LHCN-M2 (cell line): ENCODE data around the gene UTP20. TPM values are rescaled to one million over a fixed set of nuclear protein-coding genes. Genes with fewer than 3 reads are reported as not detected.

Experiments
- DNase-seq: peaks from one replicate; pipeline ENCODE4 v3.0.0-alpha.2; 2012; ENCODE audit warnings: low read depth
- polyA plus RNA-seq: library from polyadenylated mRNA; unstranded; fragments of >200 nt; gene quantifications from one replicate; pipeline ENCODE4 v1.2.1, GENCODE V29; 2012; ENCODE audit warnings: missing spikeins
- total RNA-seq: library from RNA; depleted of rRNA; stranded (reverse); fragments of >200 nt; gene quantifications from 2 replicates; pipeline ENCODE4 v1.2.3, GENCODE V29; 2014; rRNA removed

The UTP20 gene
- 23.7 and 26.5 TPM in 2 replicates for total RNA-seq
- polyA plus RNA-seq = 3.5 TPM

DNA sequence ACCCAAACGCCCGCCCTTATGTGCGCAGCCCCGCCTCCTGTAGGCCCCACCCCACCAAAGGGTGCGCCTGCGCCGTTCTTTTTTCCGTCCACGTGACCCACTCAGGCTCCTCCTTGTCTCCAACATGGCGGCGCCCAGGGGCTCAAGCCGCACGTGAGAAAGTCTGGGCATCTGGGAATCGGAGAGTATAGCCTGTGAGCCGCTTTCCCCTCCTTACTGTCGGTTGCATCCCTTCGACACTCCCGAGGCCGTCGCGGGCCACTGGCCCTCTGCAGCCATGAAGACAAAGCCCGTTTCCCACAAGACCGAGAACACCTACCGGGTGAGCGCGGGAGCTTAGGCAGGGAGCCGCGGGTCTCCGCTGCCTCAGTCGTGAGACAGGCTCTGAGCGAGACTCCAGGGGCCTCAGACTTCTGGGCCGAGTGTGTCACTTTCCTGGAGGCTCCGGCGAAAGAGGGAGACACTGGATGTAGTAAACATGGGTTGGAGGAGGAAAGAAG, at the start of gene UTP20:
Gene UTP20, plus strand, starts transcription at position 100 of the 500 bp plus-strand sequence. Its CDS starts 178 bp downstream, at position 278.
- peak; percentile 83 for DNase-seq

DNA sequence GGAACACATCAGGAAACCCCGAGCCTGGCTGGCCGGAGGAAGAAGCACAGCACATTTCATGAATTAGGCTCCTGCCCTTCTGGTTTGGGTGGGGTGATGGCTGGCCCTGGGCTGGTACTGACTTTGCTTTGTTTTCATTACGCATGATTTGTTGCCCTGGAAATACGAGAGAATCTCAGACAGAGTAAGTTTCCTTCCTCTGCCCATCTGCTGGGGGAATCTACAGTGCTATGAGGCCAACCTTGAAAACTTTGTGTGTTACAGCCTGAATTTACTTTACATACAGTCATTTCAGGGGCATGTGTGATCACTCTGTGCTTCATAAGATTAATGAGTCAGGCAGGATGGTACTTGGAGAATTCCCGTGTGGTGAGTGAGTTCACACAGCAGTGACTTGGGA, 49.4 kb upstream of the UTP20 start:
- DNase-seq = peak; percentile 81

DNA sequence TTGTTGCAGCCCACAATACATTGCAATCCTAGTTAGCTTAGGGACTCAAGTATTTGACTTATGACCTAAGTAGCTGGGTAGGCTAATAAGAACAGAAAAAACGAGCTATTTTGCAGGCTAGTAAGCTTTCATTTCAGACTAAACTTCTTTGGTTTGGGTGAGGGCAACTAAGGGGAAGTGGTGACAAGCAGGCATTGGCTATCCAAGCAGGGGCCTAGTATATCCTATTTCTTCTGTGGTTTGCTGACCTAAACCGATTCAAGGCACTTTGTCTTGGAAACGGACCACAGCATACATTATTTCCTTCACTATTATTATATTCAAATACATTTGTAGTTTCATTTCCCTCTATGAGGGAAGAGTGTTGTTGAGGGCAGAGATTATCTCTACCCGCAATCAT, 48.3 kb upstream of the UTP20 start:
- DNase-seq = no peak

DNA sequence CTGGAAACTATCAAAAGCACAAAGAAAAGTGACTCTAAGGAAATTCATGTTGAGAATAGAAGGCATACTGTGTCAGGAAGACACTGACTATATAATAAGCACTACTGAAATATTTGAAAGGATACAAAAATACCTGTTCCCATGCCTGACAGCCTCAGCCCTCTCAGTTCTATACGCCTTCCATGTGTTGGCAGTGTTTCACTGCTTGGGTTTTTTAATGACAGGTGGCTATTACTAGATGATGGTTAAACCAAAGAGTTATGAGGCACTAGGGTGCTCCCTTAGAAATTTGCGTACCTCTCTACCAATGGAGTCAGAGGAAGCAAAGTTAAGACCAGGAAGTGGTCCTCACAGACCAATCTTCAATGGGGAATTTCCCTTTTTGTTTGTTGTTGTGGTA, 44.2 kb upstream of the UTP20 start:
- DNase-seq = no peak

DNA sequence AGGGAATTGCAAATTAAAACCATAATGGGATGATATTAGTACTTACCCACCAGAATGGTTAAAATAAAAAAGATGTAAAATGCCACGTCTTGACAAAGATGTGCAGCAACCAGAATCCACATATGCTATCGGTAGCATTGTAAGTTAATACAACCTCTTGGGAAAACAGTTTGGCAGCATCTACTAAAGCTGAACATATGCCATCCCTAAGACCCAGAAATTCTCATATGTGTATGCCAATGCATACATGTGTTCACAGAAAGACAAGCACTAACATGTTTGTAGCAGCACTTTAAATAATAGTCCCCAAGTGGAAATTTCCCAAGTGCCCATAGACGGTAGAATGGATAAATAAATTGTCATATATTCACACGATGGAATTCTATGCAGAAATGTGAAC, 41.6 kb upstream of the UTP20 start:
- DNase-seq = no peak

DNA sequence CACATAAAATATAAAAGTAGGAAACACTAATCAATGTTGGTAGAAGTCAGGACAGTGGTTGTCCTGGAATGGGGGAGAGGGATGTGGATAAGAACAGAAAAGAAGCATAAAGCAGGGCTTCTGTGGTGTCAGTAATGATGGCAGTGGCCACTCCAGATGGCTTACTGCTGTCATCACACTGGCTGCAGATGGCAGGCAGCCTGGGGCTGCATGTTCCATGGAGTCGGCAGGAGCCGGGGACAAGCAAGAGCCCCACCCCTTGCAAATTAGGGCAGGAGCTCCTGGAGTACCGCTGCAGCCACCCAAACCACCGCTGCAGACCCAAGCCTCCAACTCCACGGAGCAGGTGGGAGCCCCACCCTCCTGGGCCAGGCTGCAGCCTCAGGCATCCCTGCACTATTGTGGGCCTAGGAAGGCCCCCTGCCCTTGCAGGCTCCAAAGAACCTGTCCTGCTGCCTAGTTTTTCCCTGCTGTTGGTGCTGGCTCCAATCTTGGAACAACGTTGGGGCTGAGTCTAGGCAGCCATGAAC, 41.0 kb upstream of the UTP20 start:
- DNase-seq = no peak

DNA sequence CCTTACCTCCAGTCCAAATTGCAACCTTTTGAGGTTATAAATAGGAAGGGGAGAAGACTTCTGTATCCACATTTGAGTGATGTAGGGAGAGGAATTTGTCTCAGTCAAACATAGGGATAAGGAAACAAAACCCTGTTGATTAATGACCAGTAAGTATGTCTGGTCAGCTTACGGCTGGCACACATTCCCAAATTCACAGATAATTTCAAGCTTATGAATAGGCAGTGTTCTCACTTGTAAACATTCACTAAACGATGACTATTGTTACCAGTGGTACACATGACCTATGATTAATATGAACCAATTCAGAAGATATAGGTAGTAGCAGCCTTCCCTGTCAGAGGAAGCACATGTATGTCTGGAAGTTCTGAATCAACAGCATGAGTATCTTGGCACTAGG, 36.8 kb upstream of the UTP20 start:
- DNase-seq = no peak

DNA sequence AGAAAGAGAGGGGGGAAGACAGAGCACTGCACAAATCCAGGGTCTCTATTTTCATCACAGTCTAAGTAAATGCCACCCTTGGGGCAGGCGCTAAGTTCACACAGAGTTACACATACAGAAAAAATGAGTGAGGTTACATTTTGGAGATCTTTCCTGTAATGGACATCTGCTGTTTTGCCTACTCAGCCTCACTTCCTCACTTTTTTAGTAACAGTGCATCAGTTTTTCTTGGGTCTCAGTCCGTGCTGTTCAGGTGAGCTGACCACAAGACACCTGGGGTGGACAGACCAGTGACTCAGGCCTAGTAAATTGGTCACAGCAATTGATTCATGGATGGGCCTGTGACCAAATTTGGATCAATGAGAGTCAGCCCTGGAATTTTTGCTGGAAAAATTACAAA, 36.3 kb upstream of the UTP20 start:
- DNase-seq = no peak

DNA sequence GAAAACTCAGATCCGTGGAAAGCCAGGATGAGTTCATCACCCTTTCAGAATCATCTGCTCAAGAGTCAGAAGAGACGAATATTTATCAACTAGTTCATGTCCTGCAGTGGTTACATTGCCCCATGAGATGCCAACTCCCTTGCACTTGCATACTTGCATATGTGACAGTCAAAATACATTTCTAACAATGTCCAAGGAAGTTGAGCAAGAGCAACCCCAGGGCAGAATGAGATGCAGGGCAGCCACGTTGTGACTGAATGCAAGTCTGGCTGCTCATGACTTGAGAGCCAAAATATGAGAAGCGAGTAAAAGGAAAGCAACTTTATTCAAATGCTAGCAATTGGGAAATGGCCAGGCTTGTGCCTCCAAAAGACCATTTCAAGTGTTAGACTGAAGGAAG, 23.6 kb upstream of the UTP20 start:
- DNase-seq = no peak

DNA sequence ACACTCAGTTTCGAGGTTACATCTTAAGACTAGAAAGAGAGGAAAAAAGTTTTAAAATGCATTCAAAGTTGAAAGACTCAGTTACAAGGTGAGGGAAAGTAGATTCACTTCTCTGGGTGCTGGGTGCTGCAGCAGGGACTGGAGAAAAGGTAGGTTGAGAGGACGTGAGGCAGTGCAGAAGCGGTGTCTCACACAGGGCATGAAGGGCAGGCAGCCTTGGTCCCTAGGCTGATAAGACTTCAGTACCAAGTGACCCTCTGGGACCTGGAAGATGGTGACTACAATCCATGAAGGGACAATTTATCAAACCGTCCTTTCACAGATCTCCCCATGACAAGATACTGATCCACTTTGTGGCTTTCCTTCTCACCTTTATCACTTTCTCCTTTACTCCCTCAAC, 22.5 kb upstream of the UTP20 start:
- no peak for DNase-seq

DNA sequence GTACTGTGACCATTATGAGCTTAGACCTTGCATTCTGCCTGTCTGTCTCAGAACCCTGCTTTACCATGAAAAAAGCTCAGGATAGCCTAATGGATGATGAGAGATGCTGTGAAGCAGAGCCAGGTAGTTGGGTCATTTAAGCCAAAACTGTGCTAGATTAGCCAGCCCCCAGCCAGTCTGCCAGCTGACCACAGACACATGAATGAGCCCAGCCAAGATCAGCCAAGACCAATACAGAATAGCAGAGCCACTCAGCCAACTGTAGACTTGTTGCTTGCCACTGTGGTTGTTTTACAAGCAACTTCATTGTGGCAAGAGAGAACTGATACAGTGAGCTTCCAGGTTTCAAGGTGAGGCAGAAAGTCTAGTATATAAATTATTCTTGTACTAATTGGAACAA, 12.8 kb upstream of the UTP20 start:
- no peak for DNase-seq

DNA sequence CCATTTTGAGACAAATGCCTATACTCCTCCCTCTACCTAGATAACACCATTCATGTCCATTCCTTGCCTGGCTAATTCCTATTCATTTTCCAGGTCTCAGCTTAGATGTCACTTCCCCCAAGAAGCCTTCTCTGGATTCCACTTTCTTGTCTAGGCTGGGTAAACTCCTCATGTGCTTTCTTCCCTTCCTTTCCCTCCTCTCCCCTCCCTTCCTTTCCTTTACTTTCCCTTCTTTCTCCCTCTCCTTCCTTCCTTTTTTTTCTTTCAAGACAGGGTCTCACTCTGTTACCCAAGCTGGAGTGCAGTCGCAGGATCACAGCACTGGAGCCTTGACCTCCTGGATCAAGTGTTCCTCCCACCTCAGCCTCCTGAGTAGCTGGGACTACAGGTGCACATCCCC, 3.5 kb upstream of the UTP20 start:
- DNase-seq = no peak

DNA sequence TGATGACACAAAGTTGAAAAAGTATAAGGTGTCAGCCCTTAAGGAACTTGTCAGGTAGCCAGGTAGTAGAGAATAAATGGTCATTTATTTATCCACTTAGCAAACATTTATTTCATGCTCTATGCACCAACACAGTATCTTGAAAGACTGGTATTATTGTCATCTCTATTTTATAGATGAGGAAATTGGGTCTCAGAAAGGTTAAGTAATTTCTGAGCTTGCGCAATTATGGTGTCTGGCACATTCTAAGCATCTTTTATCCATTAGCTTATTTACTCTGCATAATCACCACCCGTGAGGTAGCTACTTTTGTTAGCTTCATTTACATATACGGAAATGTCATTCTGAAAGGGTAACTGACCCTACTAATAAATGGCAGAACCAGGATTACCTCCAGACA, 2.5 kb upstream of the UTP20 start:
- no peak for DNase-seq

DNA sequence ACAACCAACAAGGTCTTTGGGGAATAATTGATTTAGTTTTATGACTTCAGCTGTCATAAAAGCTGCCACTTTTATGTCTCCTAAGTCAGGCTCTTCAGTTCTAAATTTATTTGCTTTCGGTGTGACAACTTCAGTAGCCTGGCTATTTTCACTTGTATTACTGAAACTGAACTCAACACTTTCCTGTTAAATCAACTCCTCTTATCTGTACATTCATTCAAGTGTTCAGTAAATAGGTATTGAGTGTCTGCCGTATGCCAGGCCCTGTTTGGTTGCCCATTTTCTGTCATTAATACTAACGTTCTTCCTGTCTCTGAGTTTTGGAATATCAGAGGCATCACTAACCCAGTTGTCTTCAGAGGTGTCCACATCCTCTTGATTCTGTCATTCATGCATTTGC, 7.5 kb downstream of the UTP20 start:
- no peak for DNase-seq

DNA sequence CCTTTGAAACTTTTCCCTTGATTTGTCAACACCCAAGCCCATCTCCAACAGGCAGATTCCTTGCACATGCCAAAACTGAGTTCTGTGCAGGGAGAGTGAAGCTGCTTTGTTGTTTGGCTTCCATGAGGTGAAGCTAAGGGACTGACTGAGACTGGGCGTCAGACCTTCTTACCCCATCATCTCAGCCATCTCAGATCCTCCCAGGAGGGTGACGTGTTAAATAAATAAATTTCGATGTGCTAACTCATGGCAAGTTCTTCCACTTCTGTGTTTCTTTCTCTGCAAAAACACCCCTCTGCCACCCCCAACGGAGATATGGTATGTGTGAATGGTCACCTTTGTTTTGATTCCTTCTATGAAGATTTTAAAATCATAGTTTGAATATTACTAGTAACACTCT, 17.8 kb downstream of the UTP20 start:
- DNase-seq = no peak

DNA sequence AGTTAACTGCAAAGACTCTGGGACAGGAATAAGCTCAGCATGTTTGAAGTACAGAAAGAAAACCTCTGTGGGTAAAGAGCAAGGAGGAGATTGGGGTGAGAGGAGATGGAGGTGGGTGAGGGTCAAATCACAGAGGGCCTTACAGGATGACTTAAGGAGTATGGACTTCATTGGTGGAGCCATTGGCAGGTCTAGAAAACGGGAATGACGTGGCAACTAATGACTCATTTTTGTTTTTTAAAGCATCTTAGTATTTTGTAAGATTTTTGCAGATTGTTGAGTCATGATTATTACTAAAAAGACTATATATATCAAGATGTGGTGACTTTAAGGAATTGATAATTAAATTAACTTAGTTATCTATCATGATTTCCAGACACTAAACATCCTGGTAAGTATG, 18.5 kb downstream of the UTP20 start:
- peak; percentile 72 for DNase-seq

DNA sequence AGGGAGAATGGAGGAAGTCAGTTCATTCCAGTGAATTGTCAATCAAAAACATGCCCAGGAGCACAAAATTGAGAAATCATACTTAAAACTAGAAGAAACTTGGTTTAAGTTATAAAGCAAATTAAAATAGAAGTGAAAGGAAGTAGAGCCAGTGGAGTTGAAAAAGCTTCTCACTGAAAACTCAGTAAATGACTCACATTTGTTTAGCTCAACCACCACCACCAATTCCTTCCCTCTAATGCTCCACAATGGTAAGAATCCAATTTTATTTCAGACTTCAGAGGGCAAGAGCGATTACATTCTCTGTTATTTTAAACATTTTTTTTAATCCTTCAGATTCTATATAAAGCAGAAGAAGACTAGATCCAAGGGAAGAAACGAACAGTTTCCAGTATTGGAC, 19.4 kb downstream of the UTP20 start:
- no peak for DNase-seq

DNA sequence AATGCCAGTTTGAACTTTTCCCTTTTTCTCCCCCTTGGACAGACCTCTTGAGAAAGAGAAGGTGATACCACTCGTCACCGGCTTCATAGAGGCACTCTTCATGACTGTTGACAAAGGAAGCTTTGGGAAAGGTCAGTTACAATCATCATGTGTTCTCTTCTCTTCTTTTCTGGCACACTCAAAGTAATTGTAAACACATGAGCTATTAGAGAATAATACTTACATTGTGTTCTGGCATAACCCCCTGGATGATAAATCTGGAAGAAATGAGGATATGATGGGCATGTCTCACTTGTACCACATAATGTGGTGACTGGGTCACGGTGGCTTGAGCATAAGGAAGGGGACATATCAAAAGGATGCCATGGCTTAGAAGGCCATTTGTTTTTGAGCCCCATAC, 20.0 kb downstream of the UTP20 start:
- no peak for DNase-seq

DNA sequence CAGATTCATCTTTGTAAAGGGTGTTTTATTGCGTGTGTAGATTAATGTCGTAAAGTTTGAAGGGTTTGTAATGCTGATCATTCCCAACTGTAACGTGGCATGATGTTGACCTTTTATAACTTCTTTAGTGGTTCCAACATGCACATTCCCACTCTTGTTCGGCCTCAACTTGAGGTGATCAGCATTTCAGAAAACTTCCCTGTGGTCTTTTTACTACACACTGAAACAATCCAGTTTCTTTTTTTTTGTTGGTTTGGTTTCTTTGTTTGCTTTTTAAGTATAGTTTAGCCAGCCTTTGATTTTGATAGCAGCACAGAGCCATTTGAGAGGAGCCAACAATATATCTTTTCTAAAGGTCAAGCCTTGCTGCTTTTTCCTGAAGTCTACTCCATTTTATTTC, 22.8 kb downstream of the UTP20 start:
- no peak for DNase-seq

DNA sequence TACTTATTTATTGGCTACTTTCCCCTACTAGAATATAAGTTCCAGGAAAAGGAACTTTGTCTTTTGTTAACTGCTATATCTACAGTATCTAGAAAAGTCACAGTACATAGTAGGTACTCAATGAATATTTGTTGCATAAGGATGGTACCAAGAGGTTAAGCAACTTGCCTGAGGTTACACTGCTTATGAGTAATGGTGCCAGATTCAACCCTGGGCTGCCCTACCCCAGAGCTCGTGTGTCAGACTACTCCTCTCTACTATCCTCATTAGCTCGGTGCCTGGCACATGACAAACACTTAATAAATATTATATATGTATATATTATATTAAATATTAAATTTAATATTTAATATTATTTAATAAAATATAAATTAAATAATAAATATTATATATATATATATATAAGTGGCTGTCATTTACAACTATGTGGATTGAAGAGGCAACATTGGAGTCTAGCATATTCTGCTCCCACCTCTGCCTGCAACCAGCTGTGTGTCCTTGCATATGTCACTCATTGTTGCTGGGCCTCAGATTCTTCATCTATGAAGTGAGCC, 25.4 kb downstream of the UTP20 start:
- no peak for DNase-seq

DNA sequence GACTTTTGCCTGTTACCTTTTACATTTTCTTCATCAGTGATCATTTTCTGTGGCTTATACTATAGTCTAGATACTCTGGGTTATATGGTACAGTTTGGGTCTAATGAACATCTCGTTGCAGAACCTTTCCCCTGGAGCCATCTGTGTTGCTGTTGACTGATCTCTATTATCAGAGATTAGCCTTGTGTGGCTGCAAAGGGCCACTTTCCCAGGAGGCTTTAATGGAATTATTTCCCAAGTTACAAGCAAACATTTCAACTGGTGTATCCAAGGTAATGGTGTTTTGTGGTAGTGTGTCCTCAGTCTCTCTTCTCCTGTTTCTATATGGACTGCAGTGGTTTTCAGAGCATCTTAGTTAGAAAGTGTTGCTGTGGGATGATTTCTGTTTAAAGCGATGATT, 25.9 kb downstream of the UTP20 start:
- DNase-seq = no peak

DNA sequence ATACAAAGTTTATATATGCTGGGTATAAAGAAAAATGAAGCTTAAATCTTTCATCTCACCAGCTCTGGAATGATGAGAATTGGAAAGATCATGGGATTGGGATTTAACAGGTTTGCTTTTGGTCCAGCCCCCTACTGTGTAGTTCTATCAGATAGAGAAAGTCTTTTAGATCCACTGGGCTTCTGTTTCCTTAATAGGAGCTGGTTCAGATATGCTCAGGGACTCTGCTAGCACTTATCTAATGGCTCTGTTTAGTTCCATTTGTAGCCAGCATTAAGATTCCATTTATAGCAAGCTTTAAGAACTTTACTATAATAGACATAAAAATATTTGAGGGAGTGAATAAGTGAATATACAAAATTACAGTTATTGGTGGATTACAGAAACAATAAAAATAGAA, 42.6 kb downstream of the UTP20 start:
- DNase-seq = no peak

DNA sequence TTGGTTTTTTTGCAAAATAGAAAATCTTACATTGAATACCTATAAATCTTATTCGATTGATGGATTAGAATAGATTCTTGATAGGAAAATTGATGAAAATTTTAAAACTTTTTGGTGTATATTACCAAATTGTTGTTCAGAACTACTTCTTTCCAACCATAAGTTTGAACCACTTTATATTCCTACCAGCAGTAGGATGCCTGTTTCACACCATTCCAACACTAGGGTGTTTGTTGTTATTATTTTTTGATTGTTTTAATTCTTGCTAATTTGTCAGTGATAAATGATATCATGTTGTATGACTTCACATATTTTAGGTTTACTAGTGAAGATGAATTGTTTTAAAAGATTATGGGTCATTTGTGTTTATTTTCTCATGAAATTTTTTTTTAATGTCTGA, 43.4 kb downstream of the UTP20 start:
- no peak for DNase-seq

DNA sequence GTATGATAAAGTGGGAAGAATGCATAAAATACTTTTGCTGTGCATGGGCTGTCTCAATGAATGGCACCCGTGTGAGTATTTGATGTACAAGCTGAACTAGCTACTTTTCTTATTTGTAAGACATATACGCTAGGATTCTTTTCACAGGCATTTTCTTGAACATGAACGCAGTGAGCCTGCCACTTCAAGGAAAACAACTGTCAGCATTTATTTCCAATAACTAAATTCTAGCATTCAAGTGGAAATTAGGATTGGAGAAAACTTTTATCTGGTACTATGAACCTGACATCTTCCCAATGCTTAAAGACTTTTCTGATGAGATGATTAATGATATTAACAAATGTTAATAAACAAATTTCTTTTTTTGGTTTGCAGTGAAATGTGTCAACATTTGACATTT, 45.7 kb downstream of the UTP20 start:
- no peak for DNase-seq
